Uterus (tissue), 4 donors: ENCODE measurements around the gene KCNQ4. TPM values are rescaled to one million over a fixed set of nuclear protein-coding genes. Genes with fewer than 3 reads are reported as not detected.

Experiments
- DNase-seq, 2 donors: peaks; one replicate each; pipeline ENCODE4 v3.0.0-alpha.2; 2019 to 2020
- H3K27ac ChIP-seq, 2 donors: fragments of 200-600 bp; sonication (generic); 1 replicate in 1 of 2; 2 replicates in 1 of 2; pipeline ENCODE4 v1.5.1; 2016 to 2018
- H3K27me3 ChIP-seq, 2 donors: fragments of 200-600 bp; sonication (generic); one replicate each; pipeline ENCODE4 v1.5.1; 2018 to 2019; ENCODE audit warnings: control low read depth in 1 of 2
- H3K36me3 ChIP-seq, 2 donors: fragments of 200-600 bp; sonication (generic); one replicate each; pipeline ENCODE4 v1.5.1; 2019; ENCODE audit warnings: control low read depth in 1 of 2
- H3K4me1 ChIP-seq, 2 donors: fragments of 200-600 bp; sonication (generic); one replicate each; pipeline ENCODE4 v1.5.1; 2018 to 2019; ENCODE audit warnings: control low read depth in 1 of 2
- H3K4me3 ChIP-seq, 2 donors: fragments of 200-600 bp; sonication (generic); 1 replicate in 1 of 2; 2 replicates in 1 of 2; pipeline ENCODE4 v1.5.1; 2018 to 2019; ENCODE audit warnings: mild to moderate bottlenecking in 1 of 2
- H3K9me3 ChIP-seq, 2 donors: fragments of 200-600 bp; sonication (generic); one replicate each; pipeline ENCODE4 v1.5.1; 2019; ENCODE audit warnings: control low read depth in 1 of 2
- CTCF ChIP-seq, 4 experiments: fragments of 200-600 bp in 2 of 4; fragments of 450-650 bp in 2 of 4; sonication (generic) in 2 of 4; IDR thresholded peaks; one replicate each; pipeline ENCODE4 v1.5.1; 2016 to 2019; ENCODE audit warnings: antibody characterized with exemption in 4 of 4, mild to moderate bottlenecking in 2 of 4, moderate library complexity in 1 of 4
- POLR2A ChIP-seq, 2 donors: fragments of 450-650 bp; IDR thresholded peaks; one replicate each; pipeline ENCODE4 v1.6.1; 2016; ENCODE audit warnings: antibody characterized with exemption in 2 of 2, mild to moderate bottlenecking in 1 of 2, moderate library complexity in 1 of 2
- intact Hi-C: fragments of 100-400 bp; cut with DNase I; formaldehyde crosslinking; loops from one replicate; pipeline ENCODE4 v1.15.1; 2023; ENCODE audit warnings: low total_unique reads
- total RNA-seq, 4 donors: library from RNA; depleted of rRNA in 3 of 4; stranded (reverse); fragments of >200 nt in 3 of 4; gene quantifications; one replicate each; pipeline versions ENCODE4 v1.1.0 to v1.2.4, GENCODE V29; 2014 to 2023
- donor health status: DM: yes; HTN: yes; CAD: no.

The KCNQ4 gene
- total RNA-seq, 4 donors from 2014 or later, result 2.7 to 13.4 (median 7.4) TPM; not detected in 1

GRCh38 chr1:40830419-40830943 lies 46.9 kb downstream of the KCNQ4 start:
- H3K4me1 ChIP-seq, result no peaks in the 10 kb centered on the region
- intact Hi-C loops, result no loop called here
- H3K27ac ChIP-seq, result no peak overlapping the region
- H3K36me3 ChIP-seq, result no peaks in the 10 kb centered on the region
- DNase-seq, result no peak
- no peak overlapping the region for H3K4me3 ChIP-seq
- no peaks in the 10 kb centered on the region for H3K27me3 ChIP-seq
- no peaks in the 10 kb centered on the region for H3K9me3 ChIP-seq
- TF ChIP-seq POLR2A (IDR thresholded peaks at IDR 0.05) (no peak), CTCF (IDR thresholded peaks at IDR 0.05) (no peak)

- intact Hi-C loops, result no loop called here
- TF ChIP-seq CTCF (IDR thresholded peaks at IDR 0.05), result no peak
- TF ChIP-seq POLR2A (IDR thresholded peaks at IDR 0.05), result no peak
- H3K27ac ChIP-seq, result no peak overlapping the region
- H3K4me1 ChIP-seq, result no peaks in the 10 kb centered on the region
- no peaks in the 10 kb centered on the region for H3K27me3 ChIP-seq
- H3K36me3 ChIP-seq, result no peaks in the 10 kb centered on the region
- no peak overlapping the region for H3K4me3 ChIP-seq
- DNase-seq, result no peak
- no peaks in the 10 kb centered on the region for H3K9me3 ChIP-seq
Measured at GRCh38 chr1:40831001-40831732, 47.6 kb downstream of the KCNQ4 start.

GRCh38 chr1:40833979-40834378 lies 50.4 kb downstream of the KCNQ4 start:
- H3K36me3 ChIP-seq, result no peaks in the 10 kb centered on the region
- no peak for DNase-seq
- intact Hi-C loops, result no loop called here

GRCh38 chr1:40834968-40835545 lies 51.5 kb downstream of the KCNQ4 start:
- DNase-seq, result no peak
- Histone ChIP-seq H3K36me3 (no peaks in the 10 kb centered on the region), H3K27ac (no peak overlapping the region), H3K27me3 (no peaks in the 10 kb centered on the region), H3K9me3 (no peaks in the 10 kb centered on the region), H3K4me1 (no peaks in the 10 kb centered on the region), H3K4me3 (no peak overlapping the region)
- intact Hi-C loops, result no loop called here
- no peak for TF ChIP-seq CTCF (IDR thresholded peaks at IDR 0.05)
- TF ChIP-seq POLR2A (IDR thresholded peaks at IDR 0.05), result no peak

More at GRCh38 chr1:40833979-40834378, 50.4 kb downstream of the KCNQ4 start:
- H3K4me1 ChIP-seq, result no peaks in the 10 kb centered on the region
- H3K4me3 ChIP-seq, result no peak overlapping the region
- TF ChIP-seq CTCF (IDR thresholded peaks at IDR 0.05), result no peak
- no peak for TF ChIP-seq POLR2A (IDR thresholded peaks at IDR 0.05)
- no peak overlapping the region for H3K27ac ChIP-seq
- no peaks in the 10 kb centered on the region for H3K9me3 ChIP-seq
- no peaks in the 10 kb centered on the region for H3K27me3 ChIP-seq

GRCh38 chr1:40836283-40836682 lies 52.7 kb downstream of the KCNQ4 start:
- no peaks in the 10 kb centered on the region for H3K4me1 ChIP-seq
- DNase-seq, result no peak
- H3K27ac ChIP-seq, result no peak overlapping the region
- H3K27me3 ChIP-seq, result no peaks in the 10 kb centered on the region
- no peak overlapping the region for H3K4me3 ChIP-seq
- TF ChIP-seq POLR2A (IDR thresholded peaks at IDR 0.05), result no peak
- H3K9me3 ChIP-seq, result no peaks in the 10 kb centered on the region
- intact Hi-C loops, result no loop called here
- H3K36me3 ChIP-seq, result no peaks in the 10 kb centered on the region
